ENCODE results near the gene SPINK9. TPM values are rescaled to one million over a fixed set of nuclear protein-coding genes. Genes with fewer than 3 reads are reported as not detected.

SPINK9 gene
- total and polyA plus RNA-seq, 2 experiments from 2014 or later, result not detected

GRCh38 chr5:148372166-148372725 lies 36.9 kb downstream of the SPINK9 start:
- H4K20me1 ChIP-seq (replicated peaks; ENCODE audit: insufficient read depth), result no peaks in the 10 kb centered on the region
- DNase-seq (ENCODE audit: low spot score), result no peak
- no peaks in the 10 kb centered on the region for H3K79me2 ChIP-seq (replicated peaks; ENCODE audit: insufficient read depth)
- H3K36me3 Mint-ChIP-seq (ENCODE audit: low read depth), result peaks cover 5% of the 10 kb centered on the region; the same call in 1 of the 3 replicates
- TF ChIP-seq CTCF (conservative IDR thresholded peaks at IDR 0.05; ENCODE audit: low read depth in 2 of 2), result no peak
- ATAC-seq, result no peak
- H3K27ac ChIP-seq (ENCODE audit: low read depth), result no peak overlapping the region
- H3K9me3 Mint-ChIP-seq, result peaks cover 5% of the 10 kb centered on the region; the same call in 1 of the 3 replicates
- H3K27me3 Mint-ChIP-seq (ENCODE audit: insufficient read depth, low read depth, poor library complexity), result no peaks in the 10 kb centered on the region
- H3K4me1 Mint-ChIP-seq, result peaks cover 5% of the 10 kb centered on the region; the same call in 2 of the 3 replicates
- H3K4me2 ChIP-seq, result no peak overlapping the region
- H3K36me3 ChIP-seq (ENCODE audit: insufficient read depth), result no peaks in the 10 kb centered on the region
- H2AFZ ChIP-seq, result no peak overlapping the region
- H3F3A ChIP-seq (replicated peaks; ENCODE audit: low read depth), result no peaks in the 10 kb centered on the region
- H3K4me3 Mint-ChIP-seq, result no peak overlapping the region
- H3K9me2 ChIP-seq (ENCODE audit: insufficient read depth), result no peaks in the 10 kb centered on the region; the same call in 1 of the 2 replicates
- no peak overlapping the region for H3K4me3 ChIP-seq
- no peak overlapping the region for H3K27ac Mint-ChIP-seq
- no peaks in the 10 kb centered on the region for H3K27me3 ChIP-seq (ENCODE audit: insufficient read depth)
- no peaks in the 10 kb centered on the region for H3K4me1 ChIP-seq (ENCODE audit: insufficient read depth)

- no peak overlapping the region for H3K27ac ChIP-seq (ENCODE audit: low read depth)
- H3K27ac Mint-ChIP-seq, result no peak overlapping the region
- TF ChIP-seq JUNB (IDR thresholded peaks at IDR 0.05; ENCODE audit: unreplicated experiment) (no peak), EZH2phosphoT487 (IDR thresholded peaks at IDR 0.05; ENCODE audit: unreplicated experiment) (no peak), REST (IDR thresholded peaks at IDR 0.05; ENCODE audit: unreplicated experiment) (no peak), STAT1 (IDR thresholded peaks at IDR 0.05; ENCODE audit: unreplicated experiment) (no peak), ZNF462 (CRISPR knock-in tag; IDR thresholded peaks at IDR 0.05) (no peak), POLR2AphosphoS5 (IDR thresholded peaks at IDR 0.05; ENCODE audit: low read depth) (no peak), ZNF331 (CRISPR knock-in tag; IDR thresholded peaks at IDR 0.05; ENCODE audit: low read depth) (no peak), ETS1 (IDR thresholded peaks at IDR 0.05) (no peak)
Observed at GRCh38 chr5:148372893-148373292, 37.5 kb downstream of the SPINK9 start.

More at GRCh38 chr5:148372893-148373292, 37.5 kb downstream of the SPINK9 start:
- H3K79me2 ChIP-seq (replicated peaks; ENCODE audit: insufficient read depth), result no peaks in the 10 kb centered on the region
- Mint-ChIP-seq H3K36me3 (ENCODE audit: low read depth) (peaks cover 8% of the 10 kb centered on the region; the same call in 1 of the 3 replicates), H3K4me3 (no peak overlapping the region), H3K4me1 (peaks cover 5% of the 10 kb centered on the region; the same call in 2 of the 3 replicates), H3K9me3 (peaks cover 5% of the 10 kb centered on the region; the same call in 1 of the 3 replicates), H3K27me3 (ENCODE audit: insufficient read depth, low read depth, poor library complexity) (no peaks in the 10 kb centered on the region)
- no peak overlapping the region for H2AFZ ChIP-seq
- H3F3A ChIP-seq (replicated peaks; ENCODE audit: low read depth), result no peaks in the 10 kb centered on the region
- H4K20me1 ChIP-seq (replicated peaks; ENCODE audit: insufficient read depth), result no peaks in the 10 kb centered on the region
- no peaks in the 10 kb centered on the region for H3K4me1 ChIP-seq (ENCODE audit: insufficient read depth)
- DNase-seq (ENCODE audit: low spot score) (no peak), ATAC-seq (no peak)
- H3K4me3 ChIP-seq, result no peak overlapping the region
- H3K27me3 ChIP-seq (ENCODE audit: insufficient read depth), result no peaks in the 10 kb centered on the region
- H3K4me2 ChIP-seq, result no peak overlapping the region
- no peaks in the 10 kb centered on the region for H3K36me3 ChIP-seq (ENCODE audit: insufficient read depth)
- H3K9me2 ChIP-seq (ENCODE audit: insufficient read depth), result no peaks in the 10 kb centered on the region; the same call in 1 of the 2 replicates

Measured in GM23338 (cell line).